ENCODE results near the gene AKAP6. TPM values are rescaled to one million over a fixed set of nuclear protein-coding genes. Genes with fewer than 3 reads are reported as not detected.

Gene AKAP6
- total and polyA plus RNA-seq, 2 of the 8 experiments (the other 6 are each of a cell fraction or from before 2014, with no cell fraction given) = 0.09 to 0.89 TPM

GRCh38 chr14:32403688-32404087 is 74.6 kb downstream of the AKAP6 start:
- H4K5ac ChIP-seq (ENCODE audit: insufficient read length, low read depth, low read length) = no peak overlapping the region
- no peak overlapping the region for H3K27ac ChIP-seq (ENCODE audit: low read depth, low read length)
- no peak overlapping the region for H2BK120ac ChIP-seq (replicated peaks; ENCODE audit: low read depth, low read length)
- H2AFZ ChIP-seq (ENCODE audit: low read length) = no peak overlapping the region
- no peak overlapping the region for H2BK5ac ChIP-seq (ENCODE audit: low read depth, low read length)
- no peaks in the 10 kb centered on the region for H3K4me1 ChIP-seq (replicated peaks in 1 of 4; ENCODE audit: control insufficient read depth in 3 of 4, insufficient read depth in 4 of 4, low read length in 3 of 4)
- no peak overlapping the region for H3K56ac ChIP-seq (replicated peaks; ENCODE audit: insufficient read length, low read depth, low read length)
- H4K20me1 ChIP-seq (replicated peaks in 1 of 2; ENCODE audit: control insufficient read depth in 1 of 2, insufficient read depth in 2 of 2, low read length in 2 of 2) = no peaks in the 10 kb centered on the region
- H2BK12ac ChIP-seq (ENCODE audit: low read depth, low read length) = no peak overlapping the region
- H3K23me2 ChIP-seq (ENCODE audit: low read depth, low read length) = no peaks in the 10 kb centered on the region
- WGBS, 2 experiments (ENCODE audit: extremely low coverage in 1 of 2, insufficient coverage in 1 of 2, insufficient read length in 1 of 2, insufficient replicate concordance in 2 of 2, low coverage in 1 of 2, low lambda C conversion rate in 2 of 2, missing lambda C conversion rate in 1 of 2) = 91% methylated on average over 2 of the region's 2 CpGs; no CpG with 5 or more reads in 1 of the 2 experiments
- no peaks in the 10 kb centered on the region for H3K36me3 ChIP-seq (ENCODE audit: control insufficient read depth in 2 of 4, insufficient read depth in 4 of 4, low read length in 3 of 4)
- H3K4me3 ChIP-seq (ENCODE audit: extremely low read depth in 1 of 4, insufficient read depth in 2 of 4, low read depth in 3 of 4, low read length in 4 of 4) = no peak overlapping the region
- no peak overlapping the region for H4K91ac ChIP-seq (replicated peaks; ENCODE audit: insufficient read length, low read length)
- no peak overlapping the region for H3K18ac ChIP-seq (ENCODE audit: extremely low read depth, low read length)
- TF ChIP-seq SAP30 (IDR thresholded peaks at IDR 0.05; ENCODE audit: insufficient read depth, insufficient replicate concordance, low read length) (no peak), PHF8 (conservative IDR thresholded peaks at IDR 0.05; ENCODE audit: low read depth, low read length) (no peak), TAF1 (IDR thresholded peaks at IDR 0.05; ENCODE audit: low read depth, low read length) (no peak), JUN (IDR thresholded peaks at IDR 0.05; ENCODE audit: low read depth, low read length) (no peak), SIRT6 (IDR thresholded peaks at IDR 0.05; ENCODE audit: low read length) (no peak), KDM4A (IDR thresholded peaks at IDR 0.05; ENCODE audit: low read depth, low read length, severe bottlenecking) (no peak), POLR2AphosphoS5 (IDR thresholded peaks at IDR 0.05; ENCODE audit: low read depth, low read length) (no peak), SRF (IDR thresholded peaks at IDR 0.05; ENCODE audit: low read depth, low read length) (no peak), CHD1 (IDR thresholded peaks at IDR 0.05; ENCODE audit: low read depth, low read length) (no peak), HDAC6 (IDR thresholded peaks at IDR 0.05; ENCODE audit: low read depth, low read length) (no peak), MAFK (IDR thresholded peaks at IDR 0.05; ENCODE audit: low read depth, low read length) (no peak), CEBPB (IDR thresholded peaks at IDR 0.05; ENCODE audit: low read depth, low read length) (no peak), ASH2L (IDR thresholded peaks at IDR 0.05; ENCODE audit: low read length) (no peak), CREB1 (IDR thresholded peaks at IDR 0.05) (no peak), CTBP2 (IDR thresholded peaks at IDR 0.05; ENCODE audit: borderline replicate concordance, insufficient read depth, insufficient read length, low read length) (no peak)
- H3K4me2 ChIP-seq (ENCODE audit: insufficient read depth in 1 of 2, low read depth in 2 of 2, low read length in 2 of 2) = no peak overlapping the region
- no peak overlapping the region for H3K14ac ChIP-seq (ENCODE audit: insufficient read length)
- DNase-seq (ENCODE audit: low read depth in 1 of 2, low spot score in 2 of 2) = no peak
- POLR2A ChIA-PET (ENCODE audit: partially characterized antibody) = no interaction called here
- no peak for FAIRE-seq
- no peak overlapping the region for H2AK5ac ChIP-seq (ENCODE audit: low read depth, low read length)
- H4K8ac ChIP-seq (ENCODE audit: extremely low read depth, insufficient read depth, low read length) = no peak overlapping the region
- H2BK20ac ChIP-seq (ENCODE audit: low read length) = no peak overlapping the region
- no peaks in the 10 kb centered on the region for H3K79me1 ChIP-seq (ENCODE audit: low read depth, low read length)
- H3K9ac ChIP-seq (replicated peaks in 1 of 4; ENCODE audit: extremely low read depth in 1 of 4, low read depth in 3 of 4, low read length in 3 of 4) = no peak overlapping the region
- no peak overlapping the region for H3K23ac ChIP-seq (ENCODE audit: insufficient read length)
- no peaks in the 10 kb centered on the region for H3K79me2 ChIP-seq (ENCODE audit: control insufficient read depth in 1 of 2, insufficient read depth in 2 of 2, low read length in 2 of 2)
- no peak overlapping the region for H3K4ac ChIP-seq (replicated peaks; ENCODE audit: insufficient read length, low read depth, low read length)
- no peaks in the 10 kb centered on the region for H3K9me3 ChIP-seq (ENCODE audit: insufficient read depth in 2 of 2, low read depth in 1 of 2, low read length in 1 of 2)
- no peak overlapping the region for H2BK15ac ChIP-seq (ENCODE audit: low read length)
- CTCF ChIA-PET (ENCODE audit: partially characterized antibody) = interaction anchor here (0.6 to 0.7 kb wide), 2 partner anchors 10 to 1842 kb away, joined by 3 read pairs; no protein-coding TSS in a partner anchor
- no peaks in the 10 kb centered on the region for H3K27me3 ChIP-seq (replicated peaks in 1 of 4; ENCODE audit: control insufficient read depth in 3 of 4, extremely low read depth in 1 of 4, insufficient read depth in 3 of 4, low read length in 3 of 4)
